Activated CD4-positive, alpha-beta T cell treated with anti-CD3 and anti-CD28 coated beads for 36 hours (primary cell): ENCODE results near the gene WFDC11. TPM values are rescaled to one million over a fixed set of nuclear protein-coding genes. Genes with fewer than 3 reads are reported as not detected.
A peak's percentile ranks its signal among the peaks of the same experiment; 100 is the strongest.
"Not testable (repeated sequence)": the region's sequence is repeated elsewhere in the genome, so short reads cannot be mapped to it uniquely, and the experiment has no call there.

Experiments used
- ATAC-seq: fragments of 200-7000 bp; cut with Tn5 transposase; one replicate; pipeline ENCODE4 v1.10.0; 2021; ENCODE audit warnings: mild to moderate bottlenecking, moderate library complexity
- CTCF ChIA-PET: fragments of 350-600 bp; sonication (Branson Sonifier 250); formaldehyde crosslinking; loops from one replicate; lab custom pipeline; 2021; ENCODE audit warnings: antibody characterized with exemption; lab: Charles Lee
- POLR2A ChIA-PET: fragments of 350-600 bp; sonication (Branson Sonifier 250); formaldehyde crosslinking; loops from one replicate; lab custom pipeline; 2021; ENCODE audit warnings: antibody characterized with exemption, inconsistent platforms; lab: Charles Lee
- DNase-seq: peaks from one replicate; pipeline ENCODE4 v3.0.0-alpha.2; 2020
- H3K27ac Mint-ChIP-seq: one replicate; pipeline ENCODE4 v1.8.0; 2021; ENCODE audit warnings: mixed read lengths
- H3K27me3 Mint-ChIP-seq: one replicate; pipeline ENCODE4 v1.8.0; 2021; ENCODE audit warnings: mixed read lengths
- H3K36me3 Mint-ChIP-seq: one replicate; pipeline ENCODE4 v1.8.0; 2021; ENCODE audit warnings: low read depth, mixed read lengths
- H3K4me1 Mint-ChIP-seq: one replicate; pipeline ENCODE4 v1.8.0; 2021; ENCODE audit warnings: mixed read lengths
- H3K4me3 Mint-ChIP-seq: one replicate; pipeline ENCODE4 v1.8.0; 2021; ENCODE audit warnings: mild to moderate bottlenecking, moderate library complexity, mixed read lengths
- H3K9me3 Mint-ChIP-seq: one replicate; pipeline ENCODE4 v1.8.0; 2021; ENCODE audit warnings: low read depth, mixed read lengths
- intact Hi-C, 2 experiments: fragments of 100-400 bp; cut with DNase I in 1 of 2; cut with micrococcal nuclease in 1 of 2; formaldehyde crosslinking; loops; one replicate each; pipeline versions ENCODE4 v1.14.2 to v1.15.1; 2022 to 2024; cut with DNase I, micrococcal nuclease
- total RNA-seq, 2 experiments: library from RNA; stranded (reverse); gene quantifications; one replicate each; pipeline ENCODE4 v1.2.3, GENCODE V29; 2021

WFDC11 gene
- total RNA-seq, 2 experiments from 2014 or later = not detected

DNA sequence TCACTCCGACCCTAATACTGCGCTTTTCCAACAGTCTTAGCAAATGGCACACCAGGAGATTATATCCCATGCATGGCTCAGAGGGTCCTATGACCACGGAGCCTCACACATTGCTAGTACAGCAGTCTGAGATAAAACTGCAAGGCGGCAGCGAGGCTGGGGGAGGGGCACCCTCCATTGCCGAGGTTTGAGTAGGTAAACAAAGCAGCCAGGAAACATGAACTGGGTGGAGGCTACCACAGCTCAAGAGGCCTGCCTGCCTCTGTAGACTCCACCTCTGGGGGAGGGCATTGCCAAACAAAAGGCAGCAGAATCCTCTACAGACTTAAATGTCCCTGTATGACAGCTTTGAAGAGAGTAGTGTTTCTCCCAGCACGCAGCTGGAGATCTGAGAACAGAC, 18.3 kb downstream of the WFDC11 start:
- H3K27me3 Mint-ChIP-seq, H3K4me1 Mint-ChIP-seq, ATAC-seq, POLR2A ChIA-PET, H3K4me3 Mint-ChIP-seq, H3K36me3 Mint-ChIP-seq, DNase-seq, H3K27ac Mint-ChIP-seq, intact Hi-C loops, H3K9me3 Mint-ChIP-seq: not testable (repeated sequence)
- CTCF ChIA-PET = interaction anchor here (1.6 kb wide), 1 partner anchor 22 kb away, joined by 6 read pairs; the partner anchor contains the start of gene WFDC10A

DNA sequence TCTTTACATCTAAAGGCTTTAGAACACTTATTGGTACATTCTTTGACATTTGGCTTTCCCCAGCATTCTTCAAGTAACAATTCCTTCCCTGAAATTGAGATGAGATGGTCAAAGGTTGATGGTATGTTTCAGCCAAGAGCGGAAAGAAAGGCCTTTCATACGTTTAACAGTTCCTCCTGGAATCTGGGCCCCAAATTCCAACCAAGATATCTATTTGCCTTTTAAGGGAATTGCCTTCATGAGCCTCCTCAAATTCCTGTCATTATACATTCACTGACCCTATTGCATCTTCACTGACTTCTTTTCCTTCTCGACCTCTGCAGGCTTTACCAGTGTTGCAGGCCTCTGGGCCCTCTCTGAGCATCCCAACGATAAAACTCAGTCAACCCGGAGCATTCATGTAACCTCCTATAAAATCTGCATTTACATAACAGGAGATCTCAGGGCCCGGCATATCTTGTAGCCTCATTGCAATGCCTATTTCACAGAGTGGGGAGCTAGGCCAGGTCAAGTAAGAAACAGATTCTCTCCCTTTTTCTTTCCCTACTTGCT, 20.7 kb downstream of the WFDC11 start:
- ATAC-seq (no peak), DNase-seq (no peak)
- intact Hi-C loops = no loop called here
- Mint-ChIP-seq H3K27ac (no peak overlapping the region), H3K36me3 (no peaks in the 10 kb centered on the region), H3K27me3 (peaks cover 10% of the 10 kb centered on the region), H3K9me3 (no peaks in the 10 kb centered on the region), H3K4me3 (no peak overlapping the region), H3K4me1 (no peaks in the 10 kb centered on the region)
- CTCF ChIA-PET = no interaction called here
- POLR2A ChIA-PET = no interaction called here

DNA sequence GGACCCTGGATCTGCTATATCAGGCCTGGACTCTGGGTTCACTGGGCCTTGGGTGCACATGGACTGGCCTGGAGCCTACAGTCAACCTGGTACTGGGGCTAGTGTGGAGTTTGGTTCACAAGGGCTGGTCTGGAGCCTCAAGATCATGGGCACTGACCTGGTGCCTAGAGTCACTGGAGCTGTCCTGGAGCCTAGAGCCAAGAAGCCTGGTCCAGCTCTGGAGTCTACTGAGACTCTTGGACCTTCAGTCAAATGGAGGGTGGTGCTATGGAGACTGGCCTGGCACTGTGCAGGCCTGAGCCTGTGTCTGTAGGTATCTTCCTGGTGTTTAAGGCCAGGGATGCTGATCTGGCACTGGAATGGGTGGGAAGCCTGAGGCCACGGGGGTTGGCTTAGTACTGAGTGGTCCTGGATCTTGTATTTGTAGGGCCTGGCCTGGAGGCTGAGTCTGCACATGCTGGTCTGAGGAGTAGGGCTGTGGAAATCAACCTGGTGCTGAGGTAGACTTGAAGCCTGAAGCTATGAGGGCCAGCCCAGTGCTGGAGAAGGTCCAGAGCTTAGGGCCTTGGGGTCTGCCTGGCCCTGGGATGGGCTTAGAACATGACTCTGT, 22.5 kb downstream of the WFDC11 start:
- POLR2A ChIA-PET = no interaction called here
- Mint-ChIP-seq H3K36me3 (no peaks in the 10 kb centered on the region), H3K4me1 (no peaks in the 10 kb centered on the region), H3K27me3 (peaks cover 7% of the 10 kb centered on the region), H3K9me3 (no peaks in the 10 kb centered on the region), H3K27ac (no peak overlapping the region), H3K4me3 (no peak overlapping the region)
- intact Hi-C loops = no loop called here
- ATAC-seq (no peak), DNase-seq (no peak)
- CTCF ChIA-PET = interaction anchor here (1.3 kb wide), 1 partner anchor 19 kb away, joined by 8 read pairs; the partner anchor contains the start of gene WFDC10A

DNA sequence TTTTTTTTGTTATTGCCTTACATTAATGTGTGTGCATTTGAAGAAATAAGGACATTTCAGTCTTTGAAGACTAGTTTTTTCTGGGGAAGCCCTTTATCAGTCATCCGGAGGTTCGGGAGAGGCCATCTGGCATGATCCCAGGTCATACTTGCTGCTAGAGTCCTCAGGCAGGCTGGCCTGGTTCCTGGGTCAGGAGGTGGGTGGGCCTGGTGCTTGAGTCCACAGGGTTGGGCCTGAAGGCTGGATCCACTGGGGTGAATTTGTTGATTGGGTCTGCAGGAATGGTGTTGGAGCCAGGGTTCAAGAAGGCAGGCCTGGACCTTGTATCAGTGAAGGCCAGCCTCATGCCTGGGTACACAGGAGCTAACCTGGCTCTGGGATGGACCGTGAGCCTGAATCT, 23.2 kb downstream of the WFDC11 start:
- Mint-ChIP-seq H3K4me3 (no peak overlapping the region), H3K36me3 (no peaks in the 10 kb centered on the region), H3K27me3 (peaks cover 7% of the 10 kb centered on the region), H3K27ac (no peak overlapping the region), H3K4me1 (no peaks in the 10 kb centered on the region), H3K9me3 (no peaks in the 10 kb centered on the region)
- CTCF ChIA-PET = no interaction called here
- POLR2A ChIA-PET = no interaction called here
- ATAC-seq = no peak
- DNase-seq = no peak
- intact Hi-C loops = no loop called here

DNA sequence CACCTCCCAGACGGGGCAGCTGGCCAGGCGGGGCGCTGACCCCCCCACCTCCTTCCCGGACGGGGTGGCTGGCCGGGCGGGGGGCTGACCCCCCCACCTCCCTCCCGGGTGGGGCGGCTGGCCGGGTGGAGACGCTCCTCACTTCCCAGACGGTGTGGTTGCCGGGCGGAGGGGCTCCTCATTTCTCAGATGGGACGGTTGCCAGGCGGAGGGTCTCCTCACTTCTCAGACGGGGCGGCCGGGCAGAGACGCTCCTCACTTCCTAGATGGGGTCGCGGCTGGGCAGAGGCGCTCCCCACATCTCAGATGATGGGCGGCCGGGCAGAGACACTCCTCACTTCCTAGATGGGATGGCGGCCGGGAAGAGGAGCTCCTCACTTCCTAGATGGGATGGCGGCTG, 24.2 kb downstream of the WFDC11 start:
- DNase-seq, POLR2A ChIA-PET, H3K27ac Mint-ChIP-seq, H3K36me3 Mint-ChIP-seq, ATAC-seq, H3K9me3 Mint-ChIP-seq, CTCF ChIA-PET, intact Hi-C loops, H3K4me3 Mint-ChIP-seq, H3K4me1 Mint-ChIP-seq, H3K27me3 Mint-ChIP-seq: not testable (repeated sequence)

DNA sequence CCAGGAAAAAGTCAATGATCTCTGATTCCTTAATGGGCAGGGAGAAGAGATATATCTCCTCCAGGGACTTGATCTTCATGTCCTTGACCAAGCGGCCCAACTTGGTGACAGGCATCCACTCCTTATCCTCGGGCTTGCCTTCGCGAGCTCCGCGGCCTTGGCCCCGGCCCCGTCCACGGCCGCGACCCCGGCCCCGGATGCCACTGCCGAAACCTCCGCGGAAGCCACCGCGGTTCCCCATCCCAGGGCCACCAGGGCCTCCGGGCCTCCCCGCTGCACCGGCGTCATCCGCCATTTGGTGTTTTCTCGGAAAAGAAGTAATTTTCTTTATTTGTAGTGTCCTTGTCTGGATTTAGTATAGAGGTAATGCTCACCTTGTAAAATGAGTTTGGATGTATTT, 29.0 kb downstream of the WFDC11 start:
- POLR2A ChIA-PET, H3K9me3 Mint-ChIP-seq, intact Hi-C loops, H3K27me3 Mint-ChIP-seq, H3K27ac Mint-ChIP-seq, H3K4me3 Mint-ChIP-seq, H3K36me3 Mint-ChIP-seq, ATAC-seq, CTCF ChIA-PET, H3K4me1 Mint-ChIP-seq, DNase-seq: not testable (repeated sequence)

DNA sequence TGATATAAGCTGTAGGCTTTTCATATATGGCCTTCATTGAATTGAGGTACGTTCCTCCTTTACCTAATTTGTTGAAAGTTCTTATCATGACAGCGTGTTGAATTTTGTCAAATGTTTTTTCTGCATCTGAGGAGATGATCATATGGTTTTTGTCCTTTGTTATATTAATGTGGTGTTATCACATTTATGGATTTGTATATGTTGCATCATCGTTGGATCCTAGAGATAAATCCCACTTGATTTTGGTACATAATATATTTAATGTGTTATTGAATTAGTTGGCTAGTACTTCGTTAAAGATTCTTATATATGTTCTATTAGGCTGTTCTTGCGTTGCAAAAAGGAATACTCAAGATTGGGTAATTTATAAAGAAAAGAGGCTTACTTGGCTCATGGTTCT, 30.4 kb downstream of the WFDC11 start:
- DNase-seq = no peak
- Mint-ChIP-seq H3K4me1 (no peaks in the 10 kb centered on the region), H3K27ac (no peak overlapping the region), H3K36me3 (no peaks in the 10 kb centered on the region), H3K9me3 (no peaks in the 10 kb centered on the region), H3K27me3 (peaks cover 9% of the 10 kb centered on the region), H3K4me3 (no peak overlapping the region)
- intact Hi-C loops = no loop called here
- POLR2A ChIA-PET = no interaction called here
- no peak for ATAC-seq
- CTCF ChIA-PET = interaction anchor here (1.0 kb wide), 1 partner anchor 10 kb away, joined by 3 read pairs; the partner anchor contains the start of gene WFDC10A

DNA sequence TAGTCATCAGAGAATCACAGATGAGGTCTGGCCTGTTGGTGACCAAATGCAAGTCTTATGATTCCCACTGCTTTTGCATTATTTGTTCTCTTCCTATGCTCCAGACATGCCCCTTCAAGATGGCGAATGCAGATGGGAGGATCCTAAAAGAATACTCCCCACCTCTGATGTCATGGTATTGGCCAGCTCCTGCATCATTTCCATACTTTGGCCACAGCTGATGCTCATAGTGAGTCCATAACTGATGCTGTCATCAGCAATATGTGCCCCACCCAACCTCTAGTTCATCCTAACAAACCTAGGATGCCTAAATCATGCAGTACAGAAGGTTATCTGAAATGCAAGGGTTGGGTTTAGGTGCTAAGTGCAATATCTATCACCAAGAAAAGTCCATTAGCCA, 33.5 kb downstream of the WFDC11 start:
- intact Hi-C loops = no loop called here
- Mint-ChIP-seq H3K9me3 (no peaks in the 10 kb centered on the region), H3K4me1 (no peaks in the 10 kb centered on the region), H3K36me3 (no peaks in the 10 kb centered on the region), H3K27me3 (peaks cover 17% of the 10 kb centered on the region), H3K27ac (no peak overlapping the region), H3K4me3 (no peak overlapping the region)
- ChIA-PET POLR2A (no interaction called here), CTCF (no interaction called here)
- DNase-seq (no peak), ATAC-seq (no peak)

DNA sequence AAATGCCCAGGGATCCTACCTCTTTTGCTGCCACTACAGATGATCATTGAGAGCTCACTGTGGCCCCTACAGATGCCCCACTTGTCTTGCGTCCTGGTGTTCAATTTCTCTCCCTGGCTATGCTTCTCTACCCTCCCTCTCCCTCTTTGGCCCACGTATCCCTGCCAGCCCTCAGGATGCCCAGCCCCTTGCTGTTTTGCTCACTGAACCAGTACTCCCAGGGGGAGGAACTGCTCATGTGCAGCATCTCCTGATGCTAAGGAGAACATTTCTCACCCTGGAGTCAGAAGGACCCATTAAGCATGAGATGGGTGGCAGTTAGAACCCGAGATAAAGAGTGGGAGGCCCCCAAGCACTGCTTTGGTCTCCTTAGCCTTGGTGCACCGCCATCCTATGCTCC, 38.9 kb downstream of the WFDC11 start, which contains the start of gene WFDC9:
Gene WFDC9, minus strand, starts transcription at position 101 of the 400 bp plus-strand sequence. CDS start 21,103 bp downstream, outside the sequence.
- Mint-ChIP-seq H3K36me3 (no peaks in the 10 kb centered on the region), H3K4me1 (peaks cover 4% of the 10 kb centered on the region), H3K27ac (no peak within 1 kb of the TSS), H3K9me3 (no peaks in the 10 kb centered on the region), H3K27me3 (peaks cover 34% of the 10 kb centered on the region), H3K4me3 (no peak within 1 kb of the TSS)
- POLR2A ChIA-PET = no interaction called here
- intact Hi-C loops = no loop called here
- DNase-seq = no peak
- CTCF ChIA-PET = no interaction called here
- ATAC-seq = no peak

DNA sequence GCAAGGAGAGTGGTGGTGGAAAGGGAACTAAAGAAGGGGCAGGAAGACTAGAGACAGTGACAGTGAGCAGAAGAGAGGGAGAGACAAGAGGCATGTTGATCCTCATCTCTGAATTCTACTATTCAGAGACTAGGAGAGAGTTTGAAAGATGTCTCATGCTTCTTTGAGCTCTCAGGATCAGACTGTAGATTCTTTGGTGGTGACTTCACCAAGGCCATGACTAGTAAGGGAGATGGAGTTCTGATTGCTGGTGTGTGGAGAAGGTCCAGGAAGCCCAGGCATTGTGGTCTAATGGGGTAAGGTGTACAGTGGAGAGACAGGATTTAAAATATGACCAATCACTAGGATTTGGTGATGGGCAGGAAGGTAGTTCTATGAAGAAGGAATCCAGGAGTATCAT, 39.7 kb downstream of the WFDC11 start:
- ChIA-PET POLR2A (no interaction called here), CTCF (interaction anchor here (0.5 to 5.3 kb wide), 8 partner anchors 12 to 392 kb away, joined by 3 to 44 read pairs (median 3); no protein-coding TSS in a partner anchor)
- Mint-ChIP-seq H3K4me3 (no peak overlapping the region), H3K36me3 (no peaks in the 10 kb centered on the region), H3K4me1 (peaks cover 4% of the 10 kb centered on the region), H3K27me3 (peaks cover 34% of the 10 kb centered on the region), H3K27ac (no peak overlapping the region), H3K9me3 (no peaks in the 10 kb centered on the region)
- no peak for DNase-seq
- no peak for ATAC-seq
- intact Hi-C loops = no loop called here

DNA sequence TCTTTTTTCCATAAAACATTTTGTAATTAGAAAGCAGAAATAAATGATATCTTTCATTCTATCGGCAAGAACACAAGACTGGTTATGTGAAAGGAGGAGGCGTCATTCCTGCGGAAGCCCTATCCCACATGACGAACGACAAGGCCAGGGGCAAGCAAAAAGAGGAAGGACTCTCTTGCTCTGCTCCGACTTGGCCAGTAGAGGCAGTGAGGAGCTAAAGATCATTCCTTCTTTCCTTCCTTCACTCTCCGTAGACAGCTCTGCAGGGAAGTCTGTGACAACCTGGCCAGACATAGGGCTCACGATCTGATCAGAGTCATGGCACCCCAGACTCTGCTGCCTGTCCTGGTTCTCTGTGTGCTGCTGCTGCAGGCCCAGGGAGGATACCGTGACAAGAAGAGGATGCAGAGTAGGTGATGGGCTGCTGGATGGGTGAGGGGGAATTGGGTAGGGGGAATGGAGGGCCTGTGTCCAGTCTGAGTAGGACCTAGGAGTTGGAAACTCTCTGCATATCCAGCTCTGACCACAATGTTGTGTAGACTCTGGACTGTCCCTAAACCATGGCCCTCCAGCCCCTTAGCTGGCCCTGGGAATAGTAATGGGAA, 40.4 kb downstream of the WFDC11 start, which contains the start of gene WFDC10A:
Gene WFDC10A, plus strand, starts transcription at position 244 of the 605 bp plus-strand sequence. Its CDS starts 75 bp downstream, at position 319.
- Mint-ChIP-seq H3K36me3 (no peaks in the 10 kb centered on the region), H3K9me3 (peaks cover 4% of the 10 kb centered on the region), H3K4me3 (no peak within 1 kb of the TSS), H3K4me1 (peaks cover 4% of the 10 kb centered on the region), H3K27ac (no peak within 1 kb of the TSS), H3K27me3 (peaks cover 39% of the 10 kb centered on the region)
- intact Hi-C loops = loop anchor here (1.0 to 2.0 kb wide), 3 partner anchors 37 to 142 kb away; no protein-coding TSS in a partner anchor
- peak; percentile 53 for DNase-seq
- ChIA-PET CTCF (interaction anchor here (0.5 to 5.3 kb wide), 14 partner anchors 10 to 391 kb away, joined by 3 to 44 read pairs (median 3); no protein-coding TSS in a partner anchor), POLR2A (no interaction called here)
- peak; percentile 91 for ATAC-seq
